ENCODE data around the gene OR3A2.
A peak's percentile ranks its signal among the peaks of the same experiment; 100 is the strongest.
"Not testable (repeated sequence)": the region's sequence is repeated elsewhere in the genome, so short reads cannot be mapped to it uniquely, and the experiment has no call there.

OR3A2 gene
- total RNA-seq = 0 to 1.8 (median 0) reads per million in 18 experiments

DNA sequence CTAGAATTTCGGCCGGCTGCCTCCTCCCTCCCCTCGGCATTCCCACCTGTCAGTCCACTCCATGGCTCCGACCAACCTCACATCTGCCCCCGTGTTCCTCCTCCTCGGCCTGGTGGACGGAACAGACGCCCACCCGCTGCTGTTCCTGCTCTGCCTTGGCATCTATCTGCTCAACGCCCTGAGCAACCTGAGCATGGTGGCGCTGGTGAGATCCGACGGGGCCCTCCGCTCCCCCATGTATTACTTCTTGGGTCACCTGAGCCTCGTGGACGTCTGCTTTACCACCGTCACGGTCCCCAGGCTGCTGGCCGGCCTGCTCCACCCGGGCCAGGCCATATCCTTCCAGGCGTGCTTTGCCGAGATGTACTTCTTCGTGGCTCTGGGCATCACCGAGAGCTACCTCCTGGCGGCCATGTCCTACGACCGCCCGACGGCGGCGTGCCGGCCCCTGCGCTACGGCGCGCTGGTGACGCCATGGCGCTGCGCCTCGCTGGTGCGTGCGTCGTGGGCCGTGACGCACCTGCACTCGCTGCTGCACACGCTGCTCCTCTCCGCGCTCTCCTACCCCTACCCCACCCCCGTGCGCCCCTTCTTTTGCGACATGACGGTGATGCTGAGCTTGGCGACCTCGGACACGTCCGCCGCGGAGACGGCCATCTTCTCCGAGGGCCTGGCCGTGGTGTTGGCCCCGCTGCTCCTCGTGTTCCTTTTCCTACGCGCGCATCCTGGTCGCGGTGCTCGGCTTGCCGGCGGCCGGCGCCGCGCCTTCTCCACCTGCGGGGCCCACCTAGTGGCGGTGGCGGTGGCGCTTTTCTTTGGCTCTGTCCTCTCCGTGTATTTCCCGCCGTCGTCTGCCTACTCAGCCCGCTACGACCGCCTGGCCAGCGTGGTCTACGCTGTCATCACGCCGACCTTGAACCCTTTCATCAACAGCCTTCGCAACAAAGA lies at the start of gene OR3A2:
TSS of gene OR3A2 (minus strand) at position 440 of the 948 bp plus-strand sequence.
- no peak for DNase-seq

DNA sequence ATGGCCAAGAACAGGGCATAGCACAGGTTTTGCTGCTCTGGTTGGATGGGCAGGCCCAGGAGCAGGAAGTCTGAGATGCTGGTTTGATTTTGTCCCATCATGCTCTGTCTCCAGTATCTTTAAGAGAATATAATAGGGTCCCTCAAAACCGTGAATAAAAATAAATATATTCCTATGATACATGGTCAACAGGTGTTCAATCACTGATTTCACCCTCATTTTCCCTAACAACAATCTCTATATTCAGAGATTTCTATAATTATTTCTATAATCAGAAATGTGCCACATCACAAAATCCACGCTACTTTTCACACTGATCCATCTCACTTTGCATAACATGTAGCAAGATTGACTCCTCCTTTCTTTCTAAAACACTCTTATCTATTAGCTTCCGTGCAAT lies 47.6 kb upstream of the OR3A2 start, which contains the start of gene OR1E2:
TSS of gene OR1E2 (minus strand) at position 101 of the 400 bp plus-strand sequence. CDS start at position 101, 0 bp downstream.
- no peak for DNase-seq

DNA sequence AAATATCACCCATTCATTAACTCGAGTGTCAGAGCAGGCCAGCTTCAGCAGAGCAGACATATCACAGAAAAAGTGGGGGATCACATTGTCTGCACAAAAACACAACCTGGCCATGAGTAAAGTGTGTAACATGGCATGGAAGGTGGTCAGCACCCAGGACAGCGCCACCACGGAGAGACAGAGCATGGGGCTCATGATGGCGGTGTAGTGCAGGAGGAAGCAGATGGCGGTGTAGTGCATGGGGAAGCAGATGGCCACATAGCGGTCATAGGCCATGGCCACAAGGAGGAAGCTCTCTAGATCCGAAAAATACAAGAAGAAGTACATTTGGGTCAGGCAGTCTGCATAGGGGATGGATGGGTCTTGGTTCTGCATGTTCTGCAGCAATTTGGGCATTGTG lies 47.1 kb upstream of the OR3A2 start:
- DNase-seq = peak; percentile 54 to 74

DNA sequence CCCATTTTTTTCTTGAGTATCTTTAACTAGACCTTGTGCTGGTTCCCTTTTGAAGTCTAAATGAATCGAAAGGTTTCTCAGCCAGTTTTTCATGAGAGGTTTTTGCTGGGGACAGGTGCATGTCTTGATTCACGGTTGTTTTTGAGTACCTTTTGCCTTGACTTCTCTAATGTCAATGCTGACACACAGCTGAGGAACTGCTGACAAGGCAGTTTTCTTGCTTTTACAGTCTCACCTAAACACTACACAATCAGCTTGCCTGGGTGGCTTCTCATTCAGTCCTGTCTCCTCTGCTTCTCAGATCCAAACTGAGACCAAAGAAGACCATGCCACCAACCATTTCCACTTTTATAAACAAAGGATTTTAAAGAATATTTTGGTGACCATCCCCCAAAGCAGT lies 32.1 kb upstream of the OR3A2 start:
- DNase-seq = no peak

DNA sequence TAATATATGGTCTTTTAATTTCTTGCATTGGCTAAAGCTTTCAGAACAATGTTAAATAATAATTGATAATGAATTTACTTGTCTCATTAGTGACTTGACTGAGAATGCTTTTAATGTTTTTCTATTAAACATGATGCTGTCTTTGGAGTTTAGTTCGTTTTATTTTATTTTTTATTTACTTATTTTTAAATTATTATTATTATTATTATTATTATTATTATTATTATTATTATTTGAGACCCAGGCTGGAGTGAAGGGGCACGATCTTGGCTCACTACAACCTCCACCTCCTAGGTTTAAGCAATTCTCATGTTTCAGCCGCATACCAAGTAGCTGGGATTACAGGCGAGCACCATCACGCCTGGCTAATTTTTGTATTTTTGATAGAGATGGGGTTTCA lies 29.5 kb upstream of the OR3A2 start:
- no peak for DNase-seq

DNA sequence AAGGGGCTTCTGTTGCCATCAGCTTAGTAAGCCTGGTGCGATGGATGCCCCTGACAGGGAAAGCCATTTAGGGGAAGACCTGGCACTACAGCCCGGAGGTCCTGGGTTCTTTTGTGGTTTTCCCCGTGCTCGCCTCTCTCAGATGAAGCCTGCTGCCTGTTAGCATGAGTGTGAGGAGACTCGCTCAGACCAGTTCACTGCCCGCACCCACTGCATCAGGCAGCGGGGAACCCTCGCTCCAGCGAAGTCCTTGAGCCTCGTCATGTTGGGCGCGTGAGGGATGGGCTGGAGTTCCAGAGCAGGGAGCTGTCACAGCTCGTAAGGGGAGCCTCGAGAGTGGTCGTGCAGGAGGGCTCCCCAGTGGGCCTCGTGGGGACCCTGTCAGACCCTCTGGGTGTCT lies 26.1 kb upstream of the OR3A2 start:
- DNase-seq = not testable (repeated sequence)

DNA sequence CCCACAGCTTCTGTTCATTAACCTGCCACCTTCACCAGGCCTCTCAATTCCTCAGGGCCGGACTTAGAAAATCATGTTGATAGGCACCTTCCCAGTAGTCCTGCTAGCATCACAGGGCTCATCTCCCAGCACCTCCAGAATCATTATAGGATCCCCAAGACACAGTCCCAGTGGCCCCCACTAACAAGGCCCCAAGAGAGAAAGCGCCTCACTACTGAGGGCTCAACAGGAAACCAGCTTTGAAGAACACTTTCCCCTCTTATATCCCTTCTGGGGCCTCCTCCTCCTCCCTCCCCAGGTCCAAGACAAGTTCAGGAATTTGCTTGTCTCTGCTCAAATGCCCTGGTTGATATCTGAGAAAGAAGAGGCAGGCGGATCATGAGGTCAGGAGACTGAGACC lies 25.0 kb upstream of the OR3A2 start, which contains the start of gene OR3A3:
TSS of gene OR3A3 (plus strand) at position 301 of the 400 bp plus-strand sequence.
- DNase-seq = no peak

DNA sequence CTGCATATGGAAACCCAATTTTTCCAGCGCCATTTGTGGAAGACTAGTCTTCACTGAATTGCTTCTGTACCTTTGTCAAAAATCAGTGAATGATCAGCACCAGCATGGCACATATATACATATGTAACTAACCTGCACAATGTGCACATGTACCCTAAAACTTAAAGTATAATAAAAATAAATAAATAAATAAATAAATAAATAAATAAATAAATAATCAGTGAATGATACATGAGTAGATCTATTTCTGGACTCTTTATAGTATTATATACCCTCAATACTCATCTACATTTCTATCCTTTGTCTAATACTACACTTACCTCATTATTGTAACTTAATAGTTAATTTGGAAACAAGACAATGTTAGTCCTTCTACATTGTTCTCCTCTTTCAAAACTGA lies 17.7 kb upstream of the OR3A2 start:
- DNase-seq = not testable (repeated sequence)

DNA sequence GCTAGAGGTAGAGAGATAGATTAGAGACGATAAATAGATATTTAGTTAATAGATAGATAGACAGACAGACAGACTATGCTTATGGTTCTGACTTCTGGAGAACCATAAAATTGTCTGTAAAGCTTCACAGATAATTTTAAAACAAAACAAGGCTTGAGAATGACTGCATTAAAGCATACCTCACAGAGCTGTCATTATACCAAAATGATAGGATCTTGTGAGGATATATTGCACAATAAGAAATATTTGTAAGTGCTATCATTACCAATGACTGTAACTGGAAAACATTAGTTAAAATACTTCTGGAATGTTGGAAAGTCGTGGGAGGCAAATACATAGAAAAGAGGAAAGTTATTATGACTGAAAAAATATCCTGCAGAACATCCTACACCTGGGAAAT lies 15.7 kb upstream of the OR3A2 start:
- no peak for DNase-seq

DNA sequence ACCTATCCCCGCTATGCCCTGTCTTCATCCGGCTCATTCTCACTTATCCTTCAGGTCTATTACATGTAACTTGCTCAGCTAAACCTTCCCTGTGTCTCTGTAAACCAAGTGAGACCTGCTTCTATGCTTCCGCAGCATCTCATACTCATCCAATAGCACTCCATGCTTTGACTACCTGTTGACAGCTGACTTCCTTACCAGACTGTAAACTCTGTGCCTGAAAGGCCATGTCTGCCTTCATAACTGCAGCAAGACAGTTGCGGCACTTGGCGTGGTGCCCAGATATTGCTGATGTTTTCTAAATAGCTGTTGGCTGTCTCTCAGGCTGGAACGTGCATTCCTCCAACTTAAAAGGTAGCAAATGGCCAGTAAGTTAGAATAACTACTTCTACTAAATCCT lies 13.9 kb upstream of the OR3A2 start:
- no peak for DNase-seq

DNA sequence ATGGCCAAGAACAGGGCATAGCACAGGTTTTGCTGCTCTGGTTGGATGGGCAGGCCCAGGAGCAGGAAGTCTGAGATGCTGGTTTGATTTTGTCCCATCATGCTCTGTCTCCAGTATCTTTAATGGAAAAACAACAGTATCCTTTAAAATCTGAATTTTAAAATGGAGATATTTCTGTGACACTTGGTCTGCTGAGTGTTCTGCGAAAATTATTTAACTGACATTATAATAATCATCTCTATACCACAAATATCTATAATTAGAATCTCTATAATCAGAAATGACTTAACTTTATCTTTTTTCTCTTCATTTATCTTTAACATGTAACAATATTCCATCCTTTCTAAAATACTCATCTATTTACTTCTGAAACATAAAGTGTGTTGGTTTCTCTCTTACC lies 12.2 kb upstream of the OR3A2 start, which contains the start of gene OR1E1:
TSS of gene OR1E1 (minus strand) at position 101 of the 400 bp plus-strand sequence. CDS start at position 101, 0 bp downstream.
- no peak for DNase-seq

DNA sequence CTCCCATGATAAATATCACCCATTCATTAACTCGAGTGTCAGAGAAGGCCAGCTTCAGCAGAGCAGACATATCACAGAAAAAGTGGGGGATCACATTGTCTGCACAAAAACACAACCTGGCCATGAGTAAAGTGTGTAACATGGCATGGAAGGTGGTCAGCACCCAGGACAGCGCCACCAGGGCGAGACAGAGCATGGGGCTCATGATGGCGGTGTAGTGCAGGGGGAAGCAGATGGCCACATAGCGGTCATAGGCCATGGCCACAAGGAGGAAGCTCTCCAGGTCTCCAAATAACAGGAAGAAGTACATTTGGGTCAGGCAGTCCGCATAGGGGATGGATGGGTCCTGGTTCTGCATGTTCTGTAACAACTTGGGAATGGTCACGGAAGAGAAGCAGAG lies 11.7 kb upstream of the OR3A2 start:
- peak in 1 of 2 donors; percentile 25 for DNase-seq

DNA sequence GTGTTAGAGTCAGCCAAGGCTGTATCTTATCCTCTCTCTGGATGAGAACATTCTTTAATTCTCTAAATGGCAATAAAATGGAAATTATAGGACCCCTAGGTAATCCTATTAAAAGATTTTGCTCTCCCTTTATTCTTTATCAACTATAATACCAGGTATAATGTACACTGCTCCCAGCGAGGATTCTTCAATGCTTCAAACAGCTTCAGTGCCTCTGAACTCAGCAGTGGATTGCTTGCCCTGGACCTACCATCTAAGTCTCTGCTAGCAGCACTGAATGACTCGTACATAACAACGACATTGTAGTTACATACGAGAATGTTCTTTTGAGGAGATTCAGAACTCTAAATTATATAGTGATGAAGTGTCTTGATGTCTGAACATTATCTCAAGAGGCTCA lies 3.7 kb upstream of the OR3A2 start:
- no peak for DNase-seq

DNA sequence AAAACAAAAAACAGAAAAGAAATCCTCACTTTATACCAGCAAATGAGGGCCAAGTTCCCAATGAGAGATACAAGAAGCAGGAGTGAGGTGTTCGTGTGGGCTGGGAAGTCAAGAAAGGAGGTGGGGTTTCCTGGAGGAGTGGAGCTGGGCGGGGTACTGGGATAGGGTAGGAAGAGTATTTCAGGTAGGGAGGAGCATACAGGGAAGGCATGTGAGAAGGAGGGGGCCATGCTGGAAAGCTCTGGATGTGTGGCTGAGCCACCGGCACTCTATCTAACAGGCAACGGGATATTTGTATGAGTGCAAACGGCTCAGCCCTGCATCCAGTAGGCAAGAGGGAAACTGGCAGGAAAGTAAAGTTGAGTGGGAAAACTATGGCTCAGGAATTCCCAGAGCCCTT lies 4.2 kb downstream of the OR3A2 start:
- DNase-seq = no peak

DNA sequence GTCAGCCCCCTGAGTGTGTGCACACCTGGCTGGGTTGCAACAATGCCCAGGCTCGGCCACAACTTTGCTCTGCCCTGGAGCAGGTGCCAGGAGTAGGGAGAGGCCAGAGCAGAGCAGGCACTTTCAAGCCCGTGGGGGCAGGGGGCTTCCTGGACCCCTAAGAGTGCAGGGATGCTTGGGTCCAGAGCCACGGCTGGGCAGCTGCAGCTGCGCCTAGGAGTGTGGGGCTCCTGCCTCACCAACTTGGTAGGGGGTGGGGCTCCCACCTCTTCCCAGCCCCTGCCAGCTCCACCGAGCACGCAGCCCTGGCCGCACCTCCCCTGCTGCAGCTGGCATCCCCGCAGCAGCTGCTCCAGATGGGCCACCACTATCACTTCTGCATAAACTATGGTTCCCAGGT lies 7.8 kb downstream of the OR3A2 start:
- no peak for DNase-seq

DNA sequence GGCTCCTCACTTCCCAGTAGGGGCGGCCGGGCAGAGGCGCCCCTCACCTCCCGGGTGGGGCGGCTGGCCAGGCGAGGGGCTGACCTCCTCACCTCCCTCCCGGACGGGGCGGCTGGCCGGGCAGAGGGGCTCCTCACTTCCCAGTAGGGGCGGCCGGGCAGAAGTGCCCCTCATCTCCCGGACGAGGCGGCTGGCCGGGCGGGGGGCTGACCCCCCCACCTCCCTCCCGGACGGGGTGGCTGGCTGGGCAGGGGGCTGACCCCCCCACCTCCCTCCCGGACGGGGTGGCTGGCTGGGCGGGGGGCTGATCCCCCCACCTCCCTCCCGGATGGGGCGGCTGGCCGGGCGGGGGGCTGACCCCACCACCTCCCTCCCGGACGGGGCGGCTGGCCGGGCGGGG lies 14.9 kb downstream of the OR3A2 start:
- DNase-seq = not testable (repeated sequence)

DNA sequence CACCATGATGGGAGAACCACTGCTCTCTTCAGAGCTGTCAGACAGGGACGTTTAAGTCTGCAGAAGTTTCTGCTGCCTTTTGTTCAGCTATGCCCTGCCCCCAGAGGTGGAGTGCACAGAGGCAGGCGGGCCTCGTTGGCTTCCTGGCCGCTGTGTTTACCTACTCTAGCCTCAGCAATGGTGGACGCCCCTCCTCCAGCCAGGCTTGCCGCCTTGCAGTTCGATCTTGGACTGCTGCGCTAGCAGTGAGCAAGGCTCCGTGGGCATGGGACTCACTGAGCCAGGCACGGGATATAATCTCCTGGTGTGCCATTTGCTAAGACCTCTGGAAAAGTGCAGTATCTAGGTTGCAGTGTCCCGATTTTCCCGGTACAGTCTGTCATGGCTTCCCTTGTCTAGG lies 43.3 kb downstream of the OR3A2 start:
- not testable (repeated sequence) for DNase-seq

DNA sequence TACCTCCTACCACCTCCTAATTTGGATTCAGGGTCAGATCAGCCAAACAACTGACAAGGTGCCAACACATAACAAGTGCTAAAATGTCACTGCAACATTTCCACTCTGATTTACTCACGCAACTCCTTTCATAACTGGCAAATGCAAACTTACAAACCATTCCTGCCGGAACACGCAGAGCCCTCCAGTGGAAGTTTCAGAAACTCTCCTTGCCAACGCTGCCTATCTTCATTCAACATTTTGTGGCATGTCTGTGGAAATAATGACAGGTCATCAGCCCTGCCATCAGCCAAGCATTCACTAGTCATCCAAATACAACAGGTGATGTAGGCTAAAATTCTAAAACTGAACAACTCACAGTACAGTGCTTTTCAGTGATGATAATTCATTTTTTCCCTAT lies 50.2 kb downstream of the OR3A2 start:
- DNase-seq = peak; percentile 10 to 17

DNA sequence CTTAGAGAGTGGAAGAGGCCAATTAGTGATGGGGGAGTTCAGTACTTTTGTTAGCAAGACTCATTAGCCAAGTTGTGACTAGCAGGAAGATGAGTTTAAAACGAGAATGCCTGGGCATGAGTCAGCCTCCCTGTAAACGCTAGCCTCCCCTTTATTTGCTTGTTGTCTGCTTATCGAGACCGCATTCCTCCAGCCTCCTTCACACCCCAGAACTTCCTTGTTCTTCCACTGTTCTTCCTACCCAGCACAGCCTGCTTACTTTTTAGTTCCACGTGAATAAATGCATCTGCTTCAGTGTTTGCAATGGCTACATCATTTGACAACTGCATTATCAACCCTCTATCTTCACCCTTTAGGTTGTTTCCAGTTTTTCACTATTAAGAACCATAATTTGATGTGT lies 67.8 kb downstream of the OR3A2 start:
- DNase-seq = no peak

DNA sequence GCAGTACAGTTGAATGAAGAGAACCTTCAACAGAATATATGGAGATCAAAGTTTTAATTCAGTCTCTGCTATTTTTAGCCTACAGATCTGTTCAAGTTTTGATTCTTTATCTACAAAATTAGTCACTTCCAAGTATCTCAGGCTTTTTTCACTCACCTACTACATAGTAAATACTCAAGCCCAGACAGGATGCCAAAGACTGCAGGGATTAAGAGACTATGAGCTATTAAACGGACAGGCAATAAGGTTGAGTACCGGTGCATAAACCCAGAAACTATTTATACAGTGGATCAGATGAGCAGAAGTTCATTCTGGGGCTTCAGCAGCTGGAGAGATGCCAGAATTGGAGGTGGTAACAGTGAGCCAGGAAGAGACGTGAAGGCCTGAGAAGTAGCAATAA lies 69.3 kb downstream of the OR3A2 start:
- no peak for DNase-seq

DNA sequence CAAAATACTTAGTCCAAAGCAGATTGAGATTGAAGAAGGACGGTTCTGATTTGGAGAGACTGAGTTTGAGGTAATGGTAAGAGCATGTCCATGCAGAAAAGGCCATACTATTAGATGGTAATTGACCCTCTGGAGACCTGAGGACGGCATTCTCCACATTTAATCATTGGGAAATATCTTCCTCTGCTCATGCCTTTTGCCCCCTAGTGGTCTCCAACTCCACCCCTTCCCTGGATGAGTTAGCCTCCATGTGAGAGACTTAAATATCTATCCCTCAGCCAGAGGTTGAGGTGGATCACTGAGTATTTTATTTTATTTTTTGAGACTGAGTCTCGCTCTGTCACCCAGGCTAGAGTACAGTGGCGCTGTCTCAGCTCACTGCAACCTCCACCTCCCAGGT lies 77.5 kb downstream of the OR3A2 start:
- no peak for DNase-seq

DNA sequence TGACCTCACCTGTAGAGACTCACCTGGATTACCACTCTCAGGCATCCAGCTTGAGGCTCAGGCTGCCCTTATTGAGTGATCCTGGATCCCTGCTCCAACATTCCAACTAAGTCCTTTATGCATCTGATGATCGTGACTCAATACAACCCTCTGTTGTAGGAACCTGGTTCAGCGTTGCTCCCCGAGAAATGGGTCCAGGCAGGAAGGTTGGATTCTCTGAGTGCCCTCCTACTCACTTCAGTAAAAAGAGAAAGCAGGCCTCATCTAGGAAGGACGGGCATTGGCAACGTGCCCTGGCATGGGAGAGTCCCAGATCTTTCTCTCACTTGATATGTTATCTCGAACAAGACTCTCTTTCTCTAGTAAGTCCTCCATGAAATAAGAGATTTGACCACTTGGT lies 87.8 kb downstream of the OR3A2 start, which contains the start of gene OR3A1:
TSS of gene OR3A1 (minus strand) at position 101 of the 400 bp plus-strand sequence. CDS start 5,778 bp downstream, outside the sequence.
- no peak for DNase-seq

DNA sequence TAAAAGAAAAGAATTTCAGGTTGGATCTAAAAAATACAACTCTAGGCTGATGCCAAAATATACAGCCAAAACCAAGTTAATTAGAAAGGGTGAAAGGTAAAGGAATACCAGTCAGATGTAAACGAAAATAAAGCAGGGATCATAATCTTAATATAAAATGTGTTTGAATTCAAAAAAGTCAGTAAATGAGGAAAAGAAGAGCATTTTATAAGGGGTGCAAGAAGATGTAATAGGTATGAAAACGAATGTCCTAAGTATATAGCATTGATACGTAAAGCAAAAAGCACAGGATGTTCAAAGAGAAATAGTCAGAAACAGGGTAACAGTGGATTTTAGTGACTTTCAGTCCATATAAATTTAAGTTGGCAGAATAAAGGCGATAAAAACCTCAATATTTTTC lies 90.5 kb downstream of the OR3A2 start:
- no peak for DNase-seq

DNA sequence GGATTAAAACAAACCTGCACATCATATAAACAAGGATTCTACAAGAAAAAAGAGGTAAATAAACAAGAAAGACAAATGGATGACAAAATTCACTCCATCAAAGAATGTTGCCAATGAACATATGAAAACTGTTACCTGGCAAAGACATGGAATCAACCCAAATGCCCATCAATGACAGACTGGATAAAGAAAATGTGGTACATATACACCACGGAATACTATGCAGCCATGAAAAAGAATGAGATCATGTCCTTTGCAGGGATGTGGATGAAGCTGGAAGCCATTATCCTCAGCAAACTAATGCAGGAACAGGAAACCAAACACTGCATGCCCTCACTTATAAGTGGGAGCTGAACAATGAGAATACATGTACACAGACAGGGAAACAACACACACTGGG lies 92.6 kb downstream of the OR3A2 start:
- not testable (repeated sequence) for DNase-seq
